Peyer's patch (tissue), 4 donors: ENCODE measurements around the gene FRMD4A.

Source experiments
- CTCF ChIP-seq, 6 experiments: fragments of 450-650 bp in 4 of 6; fragments of 200-600 bp in 2 of 6; sonication (generic) in 1 of 6; IDR thresholded peaks; one replicate each; pipeline ENCODE4 v1.5.1; 2017 to 2019; ENCODE audit warnings: antibody characterized with exemption in 6 of 6, mild to moderate bottlenecking in 3 of 6, moderate library complexity in 1 of 6
- POLR2A ChIP-seq, 2 donors: fragments of 450-650 bp; IDR thresholded peaks; one replicate each; pipeline ENCODE4 v1.5.1; 2017; ENCODE audit warnings: antibody characterized with exemption in 2 of 2, mild to moderate bottlenecking in 2 of 2, moderate library complexity in 2 of 2

- TF ChIP-seq CTCF (IDR thresholded peaks at IDR 0.05) (no peak), POLR2A (IDR thresholded peaks at IDR 0.05) (no peak)
Measured at GRCh38 chr10:13943735-13944398, 386.9 kb downstream of the FRMD4A start.
